Eye (tissue), 1 donor: ENCODE measurements around the gene RASAL1.
"Not testable (repeated sequence)": the region's sequence is repeated elsewhere in the genome, so short reads cannot be mapped to it uniquely, and the experiment has no call there.

Experiments
- DNase-seq: peaks from one replicate; pipeline ENCODE4 v3.0.0-alpha.2; 2015

The RASAL1 gene

DNA sequence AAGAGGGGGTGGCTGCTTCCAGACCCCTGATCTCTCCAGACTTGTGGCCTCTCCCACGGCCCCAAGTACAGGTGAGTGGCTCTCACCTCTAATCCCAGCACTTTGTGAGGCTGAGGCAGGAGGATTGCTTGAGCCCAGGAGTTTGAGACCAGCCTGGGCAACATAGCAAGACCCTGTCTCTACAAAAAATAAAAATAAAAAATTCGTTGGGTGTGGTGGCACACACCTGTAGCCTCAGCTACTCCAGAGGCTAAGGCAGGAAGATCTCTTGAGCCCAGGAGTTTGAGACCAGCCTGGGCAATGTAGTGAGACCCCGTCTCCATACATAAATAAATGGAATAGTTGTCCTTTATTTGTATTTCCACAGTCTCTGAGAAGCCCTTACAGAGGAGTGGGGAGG is 6.2 kb upstream of the RASAL1 start:
- DNase-seq, result not testable (repeated sequence)

DNA sequence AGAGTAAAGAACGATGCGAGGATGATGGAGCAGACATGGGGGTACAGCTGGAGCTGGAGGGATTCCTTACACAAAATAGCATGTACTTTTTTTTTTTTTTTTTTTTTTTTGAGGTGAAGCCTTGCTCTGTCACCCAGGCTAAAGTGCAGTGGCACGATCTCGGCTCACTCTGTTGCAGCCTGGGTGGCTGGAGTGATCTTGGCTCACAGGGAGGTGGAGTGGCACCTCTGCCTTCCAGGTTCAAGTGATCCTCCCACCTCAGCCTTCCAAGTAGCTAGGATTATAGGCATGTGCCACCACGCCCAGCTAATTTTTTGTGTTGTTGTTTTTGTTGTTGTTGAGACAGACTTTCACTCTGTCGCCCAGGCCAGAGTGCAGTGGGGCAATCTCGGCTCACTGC is 5.1 kb upstream of the RASAL1 start:
- no peak for DNase-seq

- no peak for DNase-seq
Observed at GRCh38 chr12:113138826-113139225, 3.3 kb upstream of the RASAL1 start.

- DNase-seq, result no peak
Observed at GRCh38 chr12:113137861-113138783, 2.6 kb upstream of the RASAL1 start.

- DNase-seq, result no peak
Observed at GRCh38 chr12:113136990-113137511, 1.5 kb upstream of the RASAL1 start.

DNA sequence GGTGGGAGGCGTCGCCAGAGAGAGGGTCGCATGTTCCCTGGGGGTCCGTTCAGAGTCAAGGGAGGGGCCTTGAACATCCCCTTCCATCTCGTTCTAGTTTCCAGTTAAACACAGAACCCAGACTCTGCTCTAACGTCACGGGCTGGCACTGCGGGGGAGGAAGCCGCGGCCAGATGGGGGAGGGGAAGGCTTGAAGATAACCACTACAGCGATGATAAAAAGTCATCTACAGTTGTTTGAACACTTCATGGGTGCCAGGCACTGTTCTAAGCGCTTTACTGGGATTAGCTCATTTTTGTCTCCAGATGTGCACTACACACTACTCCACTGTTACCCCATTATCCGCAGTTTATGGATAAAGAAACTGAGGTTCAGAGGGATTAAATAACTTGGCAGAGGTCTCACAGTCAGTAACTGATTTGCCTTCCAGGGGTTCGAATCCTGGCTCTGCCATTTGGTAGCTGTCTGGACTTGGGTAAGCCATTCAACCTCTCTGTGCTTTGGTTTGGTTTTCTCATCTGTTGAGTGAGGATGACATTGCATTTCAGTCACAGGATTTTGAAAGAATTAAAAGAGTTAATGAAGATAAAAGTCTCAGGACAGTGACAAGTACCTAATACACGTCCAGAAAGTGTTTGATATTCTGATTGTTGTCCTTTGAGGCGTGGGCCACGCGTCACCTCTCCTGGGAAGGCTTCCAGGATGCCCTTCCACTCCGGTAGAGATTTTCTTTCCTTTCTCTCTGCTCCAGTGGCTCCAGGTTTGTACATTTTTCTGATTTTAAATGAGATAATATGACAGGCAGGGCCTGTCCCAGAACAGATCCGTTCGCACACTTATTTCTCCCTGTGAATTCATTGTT is 798 bp upstream of the RASAL1 start:
- DNase-seq, result no peak

GRCh38 chr12:113134521-113134951 is 1.0 kb downstream of the RASAL1 start:
- DNase-seq, result no peak

DNA sequence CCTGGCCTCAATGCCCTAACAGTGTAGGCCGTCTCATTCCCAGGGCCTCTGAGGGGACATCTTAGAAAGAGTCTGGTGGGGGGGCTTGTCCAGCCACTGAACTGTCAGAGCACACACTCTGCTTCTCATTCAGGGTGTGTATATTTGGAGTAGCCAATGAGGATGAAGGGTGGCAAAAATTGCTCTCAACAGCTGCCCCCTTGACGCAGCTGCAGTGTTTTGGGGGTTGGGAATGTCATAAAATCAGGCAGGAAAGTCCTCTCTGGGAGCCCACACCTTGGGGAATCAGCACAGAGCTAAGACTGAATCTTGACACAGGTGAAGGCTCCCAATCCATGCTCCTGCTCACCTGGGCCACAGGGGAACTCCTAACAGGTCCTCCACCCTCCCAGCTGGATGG is 1.5 kb downstream of the RASAL1 start:
- no peak for DNase-seq

- no peak for DNase-seq
Observed at GRCh38 chr12:113133666-113134065, 1.9 kb downstream of the RASAL1 start.

DNA sequence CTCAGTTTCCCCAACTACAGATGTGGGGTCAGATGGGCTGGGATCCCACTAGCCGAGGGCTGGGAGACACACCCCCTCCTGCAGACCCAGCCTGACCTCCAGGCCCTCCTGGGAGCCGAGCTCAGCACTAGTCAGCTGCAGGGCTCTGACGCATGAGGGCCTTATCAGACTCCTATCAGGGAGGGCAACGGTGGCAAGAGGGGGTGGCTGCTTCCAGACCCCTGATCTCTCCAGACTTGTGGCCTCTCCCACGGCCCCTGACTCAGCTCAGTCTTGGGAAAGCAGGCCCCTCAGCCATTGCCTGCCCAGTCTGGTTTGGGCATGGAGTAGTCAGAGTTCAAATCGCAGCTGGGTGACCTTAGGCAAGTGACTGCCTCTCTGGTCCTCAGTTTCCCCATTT is 2.5 kb downstream of the RASAL1 start:
- DNase-seq, result no peak

DNA sequence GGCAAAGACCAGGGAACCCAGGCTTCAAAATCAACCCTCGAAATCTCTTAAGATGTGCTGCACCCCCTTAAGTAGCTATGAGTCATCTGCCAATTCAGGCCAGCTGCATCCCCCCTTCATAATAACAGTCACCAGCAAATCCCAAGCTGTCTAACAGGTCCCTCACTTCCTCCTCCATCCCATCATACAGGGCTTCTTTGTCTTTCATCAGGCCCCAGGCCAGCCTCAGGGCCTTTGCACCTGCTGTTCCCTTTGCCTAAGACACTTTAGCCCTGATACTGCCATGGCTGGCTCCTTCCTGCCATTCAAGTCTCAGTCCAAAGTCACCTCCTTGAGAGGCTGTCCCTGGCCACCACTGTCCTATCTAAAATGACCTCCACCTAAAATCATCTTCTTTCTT is 4.0 kb downstream of the RASAL1 start:
- DNase-seq, result no peak

GRCh38 chr12:113130457-113131135 is 5.0 kb downstream of the RASAL1 start:
- no peak for DNase-seq

GRCh38 chr12:113129664-113130456 is 5.7 kb downstream of the RASAL1 start:
- no peak for DNase-seq

GRCh38 chr12:113128802-113129663 is 6.5 kb downstream of the RASAL1 start:
- DNase-seq, result no peak

DNA sequence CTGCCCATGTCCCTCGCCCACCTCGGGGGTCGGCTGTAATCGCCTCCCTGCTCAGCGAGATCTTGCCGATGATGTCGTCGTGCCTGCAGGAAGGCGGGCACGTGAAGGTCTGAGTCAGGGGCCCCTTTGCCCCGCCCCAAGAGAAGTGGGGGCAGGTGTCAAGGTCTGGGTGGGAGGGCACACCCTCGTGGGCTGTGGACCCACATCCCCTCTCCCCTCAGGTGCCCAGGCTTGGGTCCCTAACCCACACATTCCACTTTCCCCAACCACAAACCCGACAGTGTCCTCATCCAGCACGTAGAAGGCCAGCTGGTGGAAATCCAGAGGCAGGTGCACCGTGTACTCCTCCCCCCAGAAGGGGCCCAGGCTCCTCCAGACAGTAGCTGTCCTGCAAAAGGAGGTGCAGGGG is 7.8 kb downstream of the RASAL1 start:
- no peak for DNase-seq

GRCh38 chr12:113120670-113121370 is 14.7 kb downstream of the RASAL1 start:
- no peak for DNase-seq

- no peak for DNase-seq
Observed at GRCh38 chr12:113119980-113120669, 15.4 kb downstream of the RASAL1 start.

DNA sequence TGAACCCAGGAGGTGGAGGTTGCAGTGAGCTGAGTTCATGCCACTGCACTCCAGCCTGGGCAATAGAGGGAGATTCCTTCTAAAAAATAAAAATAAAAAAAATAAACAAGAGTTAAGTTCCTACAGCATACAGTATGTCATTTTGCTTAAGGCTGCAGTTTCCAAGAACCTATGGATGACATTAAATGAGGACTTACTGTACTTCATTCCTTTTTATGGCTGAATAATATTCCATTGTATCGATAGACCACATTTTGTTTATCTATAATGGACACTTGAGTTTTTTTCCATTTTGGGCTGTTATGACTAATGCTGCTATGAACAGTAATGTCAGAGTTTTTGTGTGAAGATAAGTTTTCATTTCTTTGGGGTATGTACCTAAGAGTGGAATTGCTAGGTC is 17.4 kb downstream of the RASAL1 start:
- no peak for DNase-seq

DNA sequence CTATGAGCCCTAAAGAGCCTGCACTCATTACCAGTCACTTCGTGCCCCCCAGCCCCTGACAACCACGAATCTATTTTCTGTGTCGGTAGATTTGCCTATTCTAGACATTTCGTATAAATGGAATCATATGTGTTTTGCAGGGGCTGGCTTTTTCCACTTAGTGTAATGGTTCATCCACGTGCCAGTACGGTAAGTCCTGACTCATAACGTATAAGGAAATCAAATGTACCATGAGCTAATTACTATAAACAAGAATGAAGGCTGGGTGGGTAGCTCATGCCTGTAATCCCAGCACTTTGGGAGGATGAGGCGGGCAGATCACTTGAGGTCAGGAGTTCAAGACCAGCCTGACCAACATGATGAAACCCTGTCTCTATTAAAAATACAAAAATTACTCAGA is 17.9 kb downstream of the RASAL1 start:
- not testable (repeated sequence) for DNase-seq

DNA sequence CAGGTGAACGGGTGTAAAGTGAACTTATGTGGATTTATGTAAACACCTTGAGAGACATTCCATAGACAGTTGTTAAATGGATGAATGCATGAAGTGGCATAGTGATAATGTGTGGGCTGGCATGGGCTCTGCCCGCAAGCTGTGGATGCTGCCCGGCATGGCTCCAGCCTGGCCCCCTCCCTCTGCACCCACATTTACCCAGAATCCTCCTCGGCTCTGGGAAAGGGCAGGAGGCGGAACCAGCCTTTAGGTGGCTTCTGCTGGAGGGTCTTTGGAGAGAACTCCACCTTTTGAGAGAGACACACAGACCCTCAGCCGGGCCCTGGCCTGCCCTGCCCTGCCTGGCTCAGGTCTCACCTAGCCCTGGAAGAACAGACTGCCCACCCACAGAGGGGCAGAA is 18.7 kb downstream of the RASAL1 start:
- no peak for DNase-seq
